ENCODE data around the gene PLCL2.

GRCh38 chr3:17115186-17115585 is 230.4 kb downstream of the PLCL2 start:
- TF ChIP-seq CTCF (IDR thresholded peaks at IDR 0.05 in 2 of 3, conservative IDR thresholded peaks at IDR 0.05 in 1 of 3; ENCODE audit: control insufficient read depth in 2 of 3, extremely low read depth in 1 of 3, insufficient read depth in 1 of 3, low read depth in 3 of 3, low read length in 3 of 3) (no peak), NBN (IDR thresholded peaks at IDR 0.05) (no peak), POLR2AphosphoS5 (IDR thresholded peaks at IDR 0.05; ENCODE audit: low read length) (no peak), EZH2 (IDR thresholded peaks at IDR 0.05; ENCODE audit: borderline replicate concordance, control insufficient read depth, low read depth, low read length) (no peak)

Measured in GM12878 (cell line).